Esophagus squamous epithelium (tissue), 5 donors: ENCODE data around the gene COL6A2. TPM values are rescaled to one million over a fixed set of nuclear protein-coding genes. Genes with fewer than 3 reads are reported as not detected.

Experiments used
- DNase-seq: peaks from one replicate; lab custom pipeline; 2025; lab: John Stamatoyannopoulos, UW
- H3K27ac ChIP-seq, 4 donors: fragments of 200-600 bp; sonication (generic); one replicate each; pipeline ENCODE4 v1.5.1; 2016 to 2019; ENCODE audit warnings: mild to moderate bottlenecking in 1 of 4
- H3K27me3 ChIP-seq, 4 donors: fragments of 200-600 bp; sonication (generic); 1 replicate in 3 of 4; 2 replicates in 1 of 4; pipeline versions ENCODE4 v1.5.1 to v1.6.0; 2017 to 2021; ENCODE audit warnings: antibody characterized with exemption in 1 of 4
- H3K36me3 ChIP-seq, 3 donors: fragments of 200-600 bp; sonication (generic); one replicate each; pipeline ENCODE4 v1.5.1; 2016 to 2019
- H3K4me1 ChIP-seq, 3 donors: fragments of 200-600 bp; sonication (generic); one replicate each; pipeline ENCODE4 v1.5.1; 2017 to 2019
- H3K4me3 ChIP-seq, 4 donors: fragments of 200-600 bp; sonication (generic); 1 replicate in 3 of 4; 2 replicates in 1 of 4; pipeline ENCODE4 v1.5.1; 2016 to 2019; ENCODE audit warnings: mild to moderate bottlenecking in 2 of 4, moderate library complexity in 1 of 4
- H3K9me3 ChIP-seq, 3 donors: fragments of 200-600 bp; sonication (generic); one replicate each; pipeline ENCODE4 v1.5.1; 2016 to 2019
- CTCF ChIP-seq, 6 experiments: fragments of 450-650 bp in 4 of 6; fragments of 200-600 bp in 2 of 6; sonication (generic) in 2 of 6; IDR thresholded peaks; one replicate each; pipeline ENCODE4 v1.5.1; 2016 to 2019; ENCODE audit warnings: antibody characterized with exemption in 6 of 6, mild to moderate bottlenecking in 4 of 6, moderate library complexity in 4 of 6
- POLR2A ChIP-seq, 4 donors: fragments of 450-650 bp; IDR thresholded peaks; one replicate each; pipeline ENCODE4 v1.6.1; 2017; ENCODE audit warnings: antibody characterized with exemption in 4 of 4, mild to moderate bottlenecking in 4 of 4, moderate library complexity in 3 of 4
- WGBS, 2 donors: methylation state at CpG; one replicate each; pipeline ENCODE4 v1.1.5; 2018; 5-methylcytosine and 5-hydroxymethylcytosine counted together
- intact Hi-C: fragments of 100-400 bp; cut with DNase I; formaldehyde crosslinking; loops from one replicate; pipeline ENCODE4 v1.15.0; 2022
- total RNA-seq, 4 donors: library from RNA; depleted of rRNA; stranded (reverse); fragments of >200 nt; gene quantifications; one replicate each; pipeline ENCODE4 v1.1.0, GENCODE V29; 2016
- donor health status: DM: yes; HTN: yes; CAD: no.

Gene COL6A2
- total RNA-seq, 4 donors from 2014 or later, result 23.0 to 328 (median 62.0) TPM

GRCh38 chr21:46159841-46160656 is 62.1 kb downstream of the COL6A2 start:
- Histone ChIP-seq H3K9me3 (no peaks in the 10 kb centered on the region), H3K36me3 (no peaks in the 10 kb centered on the region), H3K4me3 (no peak overlapping the region), H3K4me1 (peaks cover 0 to 14% (median 0%) of the 10 kb centered on the region in 3 donors), H3K27me3 (peaks cover 0 to 38% (median 0%) of the 10 kb centered on the region in 4 donors), H3K27ac (no peak overlapping the region)
- no peak for TF ChIP-seq CTCF (IDR thresholded peaks at IDR 0.05)
- no peak for TF ChIP-seq POLR2A (IDR thresholded peaks at IDR 0.05)
- intact Hi-C loops, result no loop called here
- DNase-seq, result no peak
- WGBS, 2 donors, result 89 to 100% methylated on average over 1 to 7 of the region's 32 CpGs

- Histone ChIP-seq H3K9me3 (no peaks in the 10 kb centered on the region), H3K27ac (no peak overlapping the region), H3K36me3 (no peaks in the 10 kb centered on the region), H3K27me3 (peaks cover 0 to 39% (median 0%) of the 10 kb centered on the region in 4 donors), H3K4me3 (no peak overlapping the region), H3K4me1 (peaks cover 0 to 14% (median 0%) of the 10 kb centered on the region in 3 donors)
- TF ChIP-seq CTCF (IDR thresholded peaks at IDR 0.05) (no peak), POLR2A (IDR thresholded peaks at IDR 0.05) (no peak)
- intact Hi-C loops, result no loop called here
- WGBS, 2 donors, result 100% methylated on average over 2 of the region's 22 CpGs; no CpG with 5 or more reads in 1 of the 2 donors
- DNase-seq, result no peak
Measured at GRCh38 chr21:46160657-46160906, 62.7 kb downstream of the COL6A2 start.

GRCh38 chr21:46160907-46161632 is 63.2 kb downstream of the COL6A2 start:
- H3K4me3 ChIP-seq, result peak overlapping the region in 2 of 4 donors; percentile 21 to 25
- intact Hi-C loops, result no loop called here
- no peaks in the 10 kb centered on the region for H3K9me3 ChIP-seq
- H3K4me1 ChIP-seq, result peaks cover 0 to 14% (median 0%) of the 10 kb centered on the region in 3 donors
- no peak overlapping the region for H3K27ac ChIP-seq
- TF ChIP-seq POLR2A (IDR thresholded peaks at IDR 0.05), result no peak
- TF ChIP-seq CTCF (IDR thresholded peaks at IDR 0.05), result no peak
- H3K36me3 ChIP-seq, result no peaks in the 10 kb centered on the region
- 80 to 100% methylated on average over 2 to 4 of the region's 72 CpGs for WGBS, 2 donors
- no peak for DNase-seq
- H3K27me3 ChIP-seq, result peaks cover 0 to 44% (median 0%) of the 10 kb centered on the region in 4 donors

- intact Hi-C loops, result no loop called here
- H3K27ac ChIP-seq, result no peak overlapping the region
- no peak for DNase-seq
- H3K9me3 ChIP-seq, result no peaks in the 10 kb centered on the region
- peak overlapping the region in 2 of 4 donors; percentile 21 to 25 for H3K4me3 ChIP-seq
- peaks cover 0 to 45% (median 0%) of the 10 kb centered on the region in 4 donors for H3K27me3 ChIP-seq
- no peaks in the 10 kb centered on the region for H3K36me3 ChIP-seq
- TF ChIP-seq CTCF (IDR thresholded peaks at IDR 0.05) (no peak), POLR2A (IDR thresholded peaks at IDR 0.05) (no peak)
- 80 to 92% methylated on average over 1 to 35 of the region's 72 CpGs for WGBS, 2 donors
- peaks cover 0 to 14% (median 0%) of the 10 kb centered on the region in 3 donors for H3K4me1 ChIP-seq
Measured at GRCh38 chr21:46161633-46162592, 64.0 kb downstream of the COL6A2 start.
